Mesenchymal stem cell (in vitro differentiated cells and primary cell): ENCODE measurements around the gene ZBTB7C.

Source experiments
- DNase-seq: peaks from one replicate; pipeline ENCODE4 v3.0.0-alpha.2; 2013
- H2AFZ ChIP-seq: one replicate; pipeline ENCODE4 v1.6.1; 2013; ENCODE audit warnings: low read depth, mild to moderate bottlenecking, control low read depth, inconsistent platforms, low read length, moderate library complexity
- H2AK5ac ChIP-seq: 2 replicates; pipeline ENCODE4 v1.6.1; 2013; ENCODE audit warnings: low read length, moderate library complexity, mild to moderate bottlenecking, inconsistent platforms; ENCODE audit not compliant: severe bottlenecking
- H2BK120ac ChIP-seq: one replicate; pipeline ENCODE4 v1.6.1; 2013; ENCODE audit warnings: low read depth, mild to moderate bottlenecking, inconsistent platforms, low read length, moderate library complexity
- H2BK12ac ChIP-seq, 2 experiments: one replicate each; pipeline ENCODE4 v1.6.1; 2013; ENCODE audit warnings: inconsistent platforms in 2 of 2, low read length in 2 of 2, mild to moderate bottlenecking in 2 of 2, moderate library complexity in 2 of 2, control low read depth in 1 of 2
- H2BK15ac ChIP-seq: one replicate; pipeline ENCODE4 v1.6.1; 2013; ENCODE audit warnings: mild to moderate bottlenecking, low read depth, inconsistent platforms; ENCODE audit not compliant: poor library complexity, severe bottlenecking
- H2BK5ac ChIP-seq: 2 replicates; pipeline ENCODE4 v1.6.1; 2013; ENCODE audit warnings: low read depth, mild to moderate bottlenecking, low read length, control low read depth, inconsistent platforms; ENCODE audit not compliant: poor library complexity, severe bottlenecking
- H3K14ac ChIP-seq, 2 experiments: one replicate each; pipeline ENCODE4 v1.6.1; 2013; ENCODE audit warnings: inconsistent platforms in 2 of 2, low read length in 2 of 2, control low read depth in 1 of 2, mild to moderate bottlenecking in 1 of 2, moderate library complexity in 1 of 2
- H3K18ac ChIP-seq, 2 experiments: one replicate each; pipeline ENCODE4 v1.6.1; 2013; ENCODE audit warnings: inconsistent platforms in 2 of 2, low read length in 2 of 2, control low read depth in 1 of 2, low read depth in 1 of 2, mild to moderate bottlenecking in 1 of 2
- H3K23ac ChIP-seq, 2 experiments: one replicate each; pipeline ENCODE4 v1.6.1; 2013; ENCODE audit warnings: inconsistent platforms in 2 of 2, low read length in 2 of 2, mild to moderate bottlenecking in 2 of 2, moderate library complexity in 2 of 2, control low read depth in 1 of 2
- H3K27ac ChIP-seq: 2 replicates; pipeline ENCODE4 v1.5.1; 2013; ENCODE audit warnings: mild to moderate bottlenecking, moderate library complexity, low read length, control low read depth, inconsistent platforms; ENCODE audit not compliant: poor library complexity, severe bottlenecking
- H3K27me3 ChIP-seq, 2 experiments: 2 replicates each; pipeline versions ENCODE4 v1.6.1 to v1.7.0; 2013; ENCODE audit warnings: low read length in 2 of 2, mild to moderate bottlenecking in 2 of 2, moderate library complexity in 2 of 2, control low read depth in 1 of 2, inconsistent platforms in 1 of 2; ENCODE audit not compliant: control insufficient read depth in 1 of 2, insufficient read depth in 1 of 2
- H3K36me3 ChIP-seq, 2 experiments: 2 replicates each; pipeline versions ENCODE4 v1.6.1 to v1.7.0; 2013; ENCODE audit warnings: low read length in 2 of 2, control low read depth in 1 of 2, inconsistent platforms in 1 of 2, low read depth in 1 of 2, mild to moderate bottlenecking in 1 of 2; ENCODE audit not compliant: insufficient read depth in 2 of 2, control insufficient read depth in 1 of 2
- H3K4ac ChIP-seq, 2 experiments: one replicate each; pipeline ENCODE4 v1.6.1; 2013; ENCODE audit warnings: inconsistent platforms in 2 of 2, low read length in 2 of 2, mild to moderate bottlenecking in 2 of 2, moderate library complexity in 2 of 2, control low read depth in 1 of 2, low read depth in 1 of 2
- H3K4me1 ChIP-seq: 2 replicates; pipeline ENCODE4 v1.6.1; 2013; ENCODE audit warnings: low read depth, low read length, control low read depth; ENCODE audit not compliant: control insufficient read depth, insufficient read depth
- H3K4me2 ChIP-seq: 2 replicates; pipeline ENCODE4 v1.6.1; 2013; ENCODE audit warnings: low read length, mild to moderate bottlenecking, inconsistent platforms; ENCODE audit not compliant: poor library complexity, severe bottlenecking
- H3K4me3 ChIP-seq, 2 experiments: 2 replicates each; pipeline versions ENCODE4 v1.5.1 to v1.7.0; 2013; ENCODE audit warnings: low read length in 2 of 2, mild to moderate bottlenecking in 2 of 2, control low read depth in 1 of 2, low read depth in 1 of 2; ENCODE audit not compliant: insufficient read depth in 1 of 2
- H3K79me1 ChIP-seq: replicated peaks from 2 replicates; pipeline ENCODE4 v1.6.1; 2013; ENCODE audit warnings: mild to moderate bottlenecking, control low read depth, low read length, inconsistent platforms; ENCODE audit not compliant: poor library complexity, severe bottlenecking
- H3K9ac ChIP-seq: 2 replicates; pipeline ENCODE4 v1.7.0; 2013; ENCODE audit warnings: mild to moderate bottlenecking, low read length, moderate library complexity
- H3K9me3 ChIP-seq: 2 replicates; pipeline ENCODE4 v1.7.0; 2013; ENCODE audit warnings: mild to moderate bottlenecking, low read length; ENCODE audit not compliant: control insufficient read depth
- H4K8ac ChIP-seq: one replicate; pipeline ENCODE4 v1.6.1; 2013; ENCODE audit warnings: inconsistent platforms, mild to moderate bottlenecking, low read length, moderate library complexity
- H4K91ac ChIP-seq: one replicate; pipeline ENCODE4 v1.6.1; 2013; ENCODE audit warnings: mild to moderate bottlenecking, low read length, inconsistent platforms
- WGBS: methylation state at CpG from one replicate; pipeline ENCODE4 v1.1.7; 2013; ENCODE audit warnings: mixed read lengths; 5-methylcytosine and 5-hydroxymethylcytosine counted together

ZBTB7C gene

DNA sequence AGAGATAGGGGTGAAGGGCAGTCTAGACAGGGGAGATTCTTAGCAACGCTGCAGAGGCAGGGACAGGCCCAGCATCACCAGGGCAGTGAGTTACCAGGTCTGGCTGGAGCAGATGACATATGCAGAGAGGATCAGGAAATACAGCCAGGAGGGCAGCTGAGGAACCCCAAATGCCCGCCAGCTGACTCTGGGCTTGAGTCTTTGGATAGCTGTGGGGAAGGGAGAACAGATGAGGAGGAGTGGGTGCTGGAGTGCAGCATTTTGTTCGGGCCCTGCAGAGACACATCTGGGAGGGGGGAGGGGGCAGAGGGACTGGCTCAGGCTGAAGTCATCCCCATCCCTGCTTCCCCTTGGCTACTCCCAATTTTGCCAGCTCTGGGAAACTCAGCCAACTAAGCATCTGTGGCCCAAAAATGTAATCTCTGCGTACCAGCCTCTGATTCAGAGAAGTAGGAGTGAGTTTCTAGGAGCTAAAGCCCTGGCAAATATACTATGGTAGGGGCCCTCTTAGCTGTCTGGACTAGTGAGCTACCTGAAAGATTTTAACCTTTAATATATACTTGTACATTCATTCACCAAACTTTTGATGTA is 214.5 kb downstream of the ZBTB7C start:
- Histone ChIP-seq H3K27me3 (peaks cover 0 to 32% of the 10 kb centered on the region in 2 experiments), H3K4ac (no peak overlapping the region), H3K79me1 (no peaks in the 10 kb centered on the region), H2BK120ac (no peak overlapping the region), H2AFZ (no peak overlapping the region), H4K91ac (no peak overlapping the region), H3K27ac (no peak overlapping the region), H3K9ac (peak overlapping the region; percentile 14), H3K14ac (peak overlapping the region in 1 of 2 experiments; percentile 36), H3K4me2 (no peak overlapping the region), H3K4me1 (no peaks in the 10 kb centered on the region), H4K8ac (no peak overlapping the region), H3K4me3 (no peak overlapping the region), H3K9me3 (no peaks in the 10 kb centered on the region), H2BK15ac (no peak overlapping the region), H2BK5ac (no peak overlapping the region), H3K23ac (no peak overlapping the region), H2AK5ac (no peak overlapping the region), H3K36me3 (no peaks in the 10 kb centered on the region), H2BK12ac (no peak overlapping the region), H3K18ac (no peak overlapping the region)
- WGBS = 71% methylated on average over 4 of the region's 4 CpGs
- no peak for DNase-seq

DNA sequence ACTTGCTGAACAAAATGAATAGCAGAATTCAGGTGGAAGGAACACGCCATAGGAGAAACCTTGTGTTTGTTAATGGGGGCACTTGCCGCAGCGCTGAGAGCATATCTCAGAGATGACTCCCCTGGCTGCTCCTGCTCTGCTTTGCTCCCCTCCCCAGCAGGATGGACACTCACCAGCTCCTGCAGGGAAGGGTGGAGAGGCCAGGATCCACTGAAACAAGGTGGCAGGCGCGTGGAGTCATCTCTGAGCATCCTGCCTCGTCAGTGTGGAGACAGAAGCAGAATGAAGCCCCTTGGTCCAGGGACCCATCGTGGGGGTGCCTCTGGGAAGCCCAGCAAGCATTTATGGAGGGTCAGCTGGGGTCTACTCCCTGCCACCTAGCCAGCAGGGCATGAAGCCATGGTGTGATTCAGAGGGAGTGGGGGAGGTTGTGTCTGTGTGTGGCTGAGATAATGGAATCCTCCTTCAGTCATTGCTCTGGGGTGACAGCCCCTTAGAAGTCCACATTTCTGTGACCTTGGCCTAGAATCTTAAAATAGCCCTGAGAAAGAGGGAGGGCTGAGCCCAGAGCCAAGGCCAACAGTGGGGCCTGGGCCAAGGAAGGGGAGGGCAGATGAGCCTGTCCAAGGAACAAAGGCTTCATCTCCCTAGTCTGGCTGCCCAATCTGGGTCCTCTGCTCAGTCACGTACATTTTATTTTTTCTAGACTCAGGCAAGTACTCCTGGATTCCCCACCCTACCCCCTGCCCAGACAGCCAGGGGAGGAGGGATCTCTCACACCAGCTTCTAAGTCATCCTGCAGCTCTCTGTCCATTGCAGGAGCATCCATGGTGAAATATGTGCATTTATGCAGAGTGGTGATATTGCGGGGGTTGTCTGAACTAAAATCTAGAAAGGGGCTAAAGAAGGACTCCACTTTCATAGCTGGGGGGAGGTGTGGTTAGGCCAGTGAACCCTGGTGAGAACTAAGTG is 215.4 kb downstream of the ZBTB7C start:
- Histone ChIP-seq H3K4me2 (no peak overlapping the region), H2BK5ac (no peak overlapping the region), H2AK5ac (no peak overlapping the region), H3K4me3 (no peak overlapping the region), H3K79me1 (no peaks in the 10 kb centered on the region), H3K4me1 (no peaks in the 10 kb centered on the region), H3K4ac (no peak overlapping the region), H2AFZ (no peak overlapping the region), H3K23ac (no peak overlapping the region), H2BK12ac (no peak overlapping the region), H3K27ac (no peak overlapping the region), H4K91ac (no peak overlapping the region), H3K9me3 (no peaks in the 10 kb centered on the region), H4K8ac (no peak overlapping the region), H3K27me3 (peaks cover 0 to 33% of the 10 kb centered on the region in 2 experiments), H2BK120ac (no peak overlapping the region), H2BK15ac (no peak overlapping the region), H3K36me3 (no peaks in the 10 kb centered on the region), H3K18ac (no peak overlapping the region), H3K9ac (peak overlapping the region; percentile 14), H3K14ac (no peak overlapping the region)
- 83% methylated on average over 9 of the region's 9 CpGs for WGBS
- no peak for DNase-seq

DNA sequence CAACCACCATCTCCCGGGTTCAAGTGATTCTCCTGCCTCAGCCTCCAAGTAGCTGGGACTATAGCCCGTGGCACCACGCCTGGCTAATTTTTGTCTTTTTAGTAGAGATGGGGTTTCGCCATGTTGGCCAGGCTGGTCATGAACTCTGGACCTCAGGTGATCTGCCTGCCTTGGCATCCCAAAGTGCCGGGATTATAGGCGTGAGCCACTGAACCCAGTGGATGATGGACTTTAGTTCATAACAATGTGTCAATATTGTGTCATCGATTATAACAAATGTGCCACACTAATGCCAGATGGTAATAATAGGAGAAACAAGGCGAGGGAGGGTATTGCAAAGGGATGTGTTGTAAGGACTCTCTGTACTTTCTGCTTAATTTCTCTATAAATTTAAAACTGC is 216.6 kb downstream of the ZBTB7C start:
- Histone ChIP-seq H2BK12ac (no peak overlapping the region), H3K79me1 (no peaks in the 10 kb centered on the region), H3K36me3 (no peaks in the 10 kb centered on the region), H3K27me3 (peaks cover 0 to 34% of the 10 kb centered on the region in 2 experiments), H2BK15ac (no peak overlapping the region), H2BK5ac (no peak overlapping the region), H3K9ac (no peak overlapping the region), H3K4me3 (no peak overlapping the region), H3K27ac (no peak overlapping the region), H3K4me2 (no peak overlapping the region), H3K4me1 (no peaks in the 10 kb centered on the region), H3K23ac (no peak overlapping the region), H2AK5ac (no peak overlapping the region), H3K9me3 (no peaks in the 10 kb centered on the region), H4K91ac (no peak overlapping the region), H3K4ac (no peak overlapping the region), H2BK120ac (no peak overlapping the region), H4K8ac (no peak overlapping the region), H3K18ac (no peak overlapping the region), H3K14ac (no peak overlapping the region), H2AFZ (no peak overlapping the region)
- 97% methylated on average over 6 of the region's 8 CpGs for WGBS
- no peak for DNase-seq

DNA sequence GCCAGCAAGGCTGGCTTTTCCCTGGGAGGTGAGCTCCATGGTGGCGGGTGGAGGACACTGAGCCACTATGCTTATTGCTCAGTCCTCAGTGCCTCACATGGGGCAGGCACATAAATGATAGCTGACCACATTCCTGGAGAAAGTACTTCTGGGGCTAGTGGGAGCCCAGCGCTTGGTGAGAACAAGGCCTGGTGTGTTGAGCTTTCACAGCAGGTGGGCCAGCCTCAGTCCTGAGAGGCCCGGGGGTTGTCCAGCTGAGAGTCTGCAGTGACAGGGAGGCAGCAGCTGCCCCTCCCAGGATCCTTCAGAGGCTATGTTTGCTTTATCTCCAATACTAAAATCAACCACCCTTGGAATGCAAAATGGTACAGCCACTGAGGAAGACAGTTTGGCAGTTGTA is 217.7 kb downstream of the ZBTB7C start:
- H2BK12ac ChIP-seq = no peak overlapping the region
- H3K27ac ChIP-seq = no peak overlapping the region
- H3K27me3 ChIP-seq = peaks cover 0 to 39% of the 10 kb centered on the region in 2 experiments
- no peak overlapping the region for H3K4ac ChIP-seq
- H4K91ac ChIP-seq = no peak overlapping the region
- H3K4me3 ChIP-seq = no peak overlapping the region
- H3K36me3 ChIP-seq = no peaks in the 10 kb centered on the region
- H2BK120ac ChIP-seq = no peak overlapping the region
- no peak overlapping the region for H2BK15ac ChIP-seq
- no peak overlapping the region for H2BK5ac ChIP-seq
- no peaks in the 10 kb centered on the region for H3K9me3 ChIP-seq
- no peak overlapping the region for H3K14ac ChIP-seq
- no peak overlapping the region for H4K8ac ChIP-seq
- H3K9ac ChIP-seq = no peak overlapping the region
- 59% methylated on average over 3 of the region's 3 CpGs for WGBS
- no peak for DNase-seq
- H3K23ac ChIP-seq = no peak overlapping the region
- H3K18ac ChIP-seq = no peak overlapping the region
- no peak overlapping the region for H2AK5ac ChIP-seq
- H3K4me2 ChIP-seq = no peak overlapping the region
- no peaks in the 10 kb centered on the region for H3K79me1 ChIP-seq
- no peaks in the 10 kb centered on the region for H3K4me1 ChIP-seq
- H2AFZ ChIP-seq = no peak overlapping the region
